ENCODE measurements around the gene FAM72B.
"Not testable (repeated sequence)": the region's sequence is repeated elsewhere in the genome, so short reads cannot be mapped to it uniquely, and the experiment has no call there.

FAM72B gene

DNA sequence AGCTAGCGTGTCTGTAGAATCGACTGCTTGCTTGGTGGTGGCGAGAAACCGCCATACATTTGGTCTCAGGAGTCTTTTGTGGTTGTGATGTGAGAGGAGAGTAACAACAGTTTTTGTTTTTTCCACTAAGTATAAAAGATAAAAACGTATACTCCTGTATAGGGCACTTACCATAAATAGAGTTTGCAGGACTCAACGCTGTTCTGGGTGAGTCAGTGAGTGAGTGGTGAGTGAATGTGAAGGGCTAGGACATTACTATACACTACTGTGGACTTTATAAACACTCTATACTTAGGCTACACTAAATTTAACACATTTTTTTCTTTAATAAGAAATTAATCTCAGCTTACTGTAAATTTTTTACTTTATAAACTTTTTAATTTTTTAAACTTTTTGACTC is 43.7 kb downstream of the FAM72B start:
- not testable (repeated sequence) for H3K27ac ChIP-seq; H3K9me3 ChIP-seq (ENCODE audit: control insufficient read depth, low read length); H2AFZ ChIP-seq; H3K9ac ChIP-seq; H3K4me1 ChIP-seq; H3K4me3 ChIP-seq (ENCODE audit: low read depth, low read length); H3K27me3 ChIP-seq (ENCODE audit: control insufficient read depth, insufficient read depth, low read length); H3K4me2 ChIP-seq (ENCODE audit: low read length); H3K36me3 ChIP-seq (ENCODE audit: control insufficient read depth, insufficient read depth, low read length); H3K79me2 ChIP-seq

DNA sequence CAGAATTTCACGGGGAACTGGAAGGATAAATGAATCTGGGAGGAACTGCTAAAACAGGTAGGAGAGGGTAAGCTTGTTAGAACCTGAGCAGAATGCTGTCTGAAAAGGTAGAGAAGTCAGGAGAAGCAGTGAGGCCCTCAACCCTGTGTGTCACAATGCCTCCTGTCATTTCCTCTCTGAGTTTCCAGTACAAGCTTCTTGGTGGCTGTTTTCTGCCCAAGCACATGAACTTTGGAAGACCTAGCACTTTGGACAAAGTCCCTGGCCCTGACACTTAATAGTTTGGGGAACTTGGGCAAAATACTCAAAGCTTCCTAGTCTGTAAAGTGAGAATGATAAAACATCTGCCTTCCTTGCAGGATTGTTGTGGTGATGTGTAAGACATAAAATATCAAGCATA is 52.6 kb downstream of the FAM72B start:
- H3K9me3 ChIP-seq (ENCODE audit: control insufficient read depth, low read length); H2AFZ ChIP-seq; H3K27me3 ChIP-seq (ENCODE audit: control insufficient read depth, insufficient read depth, low read length); H3K4me3 ChIP-seq (ENCODE audit: low read depth, low read length); H3K79me2 ChIP-seq; H3K4me1 ChIP-seq; H3K36me3 ChIP-seq (ENCODE audit: control insufficient read depth, insufficient read depth, low read length); H3K4me2 ChIP-seq (ENCODE audit: low read length); H3K9ac ChIP-seq; H3K27ac ChIP-seq: not testable (repeated sequence)

DNA sequence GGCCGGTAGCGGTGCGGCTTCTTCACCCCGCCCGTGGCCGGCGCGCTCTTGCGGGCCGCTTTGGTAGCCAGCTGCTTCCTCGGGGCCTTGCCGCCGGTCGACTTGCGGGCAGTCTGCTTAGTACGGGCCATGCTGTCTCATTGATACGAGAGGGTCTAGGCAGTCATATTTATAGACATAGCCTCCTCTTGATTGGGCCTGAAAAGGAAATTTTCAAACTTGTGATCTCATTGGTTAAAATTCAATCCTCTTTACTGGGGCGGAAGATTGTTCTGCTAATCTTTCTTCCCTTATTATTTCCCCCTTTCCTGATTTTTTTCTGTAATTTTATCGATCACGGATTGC is 65.7 kb downstream of the FAM72B start:
- not testable (repeated sequence) for H3K9me3 ChIP-seq (ENCODE audit: control insufficient read depth, low read length); H3K9ac ChIP-seq; H3K4me3 ChIP-seq (ENCODE audit: low read depth, low read length); H3K4me1 ChIP-seq; H3K27me3 ChIP-seq (ENCODE audit: control insufficient read depth, insufficient read depth, low read length); H3K79me2 ChIP-seq; H3K4me2 ChIP-seq (ENCODE audit: low read length); H3K36me3 ChIP-seq (ENCODE audit: control insufficient read depth, insufficient read depth, low read length)
- peak overlapping the region; percentile 47 for H3K27ac ChIP-seq
- H2AFZ ChIP-seq: peak overlapping the region; percentile 64

All from parathyroid adenoma (tissue), 2 donors.